Fibroblast of lung (primary cell): Measurements from ENCODE around the gene RIMS1. TPM values are rescaled to one million over a fixed set of nuclear protein-coding genes. Genes with fewer than 3 reads are reported as not detected.
"Not testable (repeated sequence)": the region's sequence is repeated elsewhere in the genome, so short reads cannot be mapped to it uniquely, and the experiment has no call there.

Source experiments
- DNase-seq, 2 donors: peaks; one replicate each; pipeline versions ENCODE4 v3.0.0 to v3.0.0-alpha.2; 2010; ENCODE audit warnings: low read depth in 2 of 2
- H2AFZ ChIP-seq: 2 replicates; pipeline ENCODE4 v1.5.1; 2012; ENCODE audit warnings: low read length, control low read depth, inconsistent platforms
- H3K27ac ChIP-seq: 2 replicates; pipeline ENCODE4 v1.5.1; 2011; ENCODE audit warnings: low read length, control low read depth; ENCODE audit not compliant: insufficient read depth
- H3K27me3 ChIP-seq: 2 replicates; pipeline ENCODE4 v1.5.1; 2011; ENCODE audit warnings: mild to moderate bottlenecking, low read length; ENCODE audit not compliant: control insufficient read depth, insufficient read depth
- H3K36me3 ChIP-seq: 2 replicates; pipeline ENCODE4 v1.5.1; 2011; ENCODE audit warnings: low read length; ENCODE audit not compliant: control insufficient read depth, insufficient read depth
- H3K4me1 ChIP-seq: 2 replicates; pipeline ENCODE4 v1.5.1; 2011; ENCODE audit warnings: low read length; ENCODE audit not compliant: control insufficient read depth, insufficient read depth; ENCODE audit errors: extremely low read depth
- H3K4me2 ChIP-seq: 2 replicates; pipeline ENCODE4 v1.5.1; 2011; ENCODE audit warnings: low read length, control low read depth; ENCODE audit not compliant: insufficient read depth; ENCODE audit errors: extremely low read depth
- H3K4me3 ChIP-seq, 4 experiments: fragments of 200-600 bp in 1 of 4; sonication (generic) in 1 of 4; replicated peaks in 1 of 4; 2 replicates each; pipeline ENCODE4 v1.5.1; 2011 to 2016; ENCODE audit warnings: low read length in 4 of 4, low read depth in 3 of 4, mild to moderate bottlenecking in 3 of 4, control low read depth in 2 of 4, inconsistent platforms in 1 of 4, mixed read lengths in 1 of 4; ENCODE audit not compliant: insufficient read depth in 1 of 4; ENCODE audit errors: control extremely low read depth in 1 of 4
- H3K79me2 ChIP-seq: 2 replicates; pipeline ENCODE4 v1.5.1; 2012; ENCODE audit warnings: mild to moderate bottlenecking, low read length, inconsistent platforms; ENCODE audit not compliant: control insufficient read depth, insufficient read depth
- H3K9ac ChIP-seq: 2 replicates; pipeline ENCODE4 v1.5.1; 2011; ENCODE audit warnings: mild to moderate bottlenecking, low read length, control low read depth; ENCODE audit not compliant: insufficient read depth
- H3K9me3 ChIP-seq: 2 replicates; pipeline ENCODE4 v1.5.1; 2012; ENCODE audit warnings: low read depth, low read length; ENCODE audit not compliant: control insufficient read depth, insufficient read depth
- H4K20me1 ChIP-seq: 2 replicates; pipeline ENCODE4 v1.5.1; 2011; ENCODE audit warnings: low read length; ENCODE audit not compliant: control insufficient read depth, insufficient read depth; ENCODE audit errors: extremely low read depth
- CTCF ChIP-seq, 2 donors: IDR thresholded peaks in 1 of 2; conservative IDR thresholded peaks in 1 of 2; 1 replicate in 1 of 2; 2 replicates in 1 of 2; pipeline ENCODE4 v1.5.1; 2011 to 2012; ENCODE audit warnings: low read length in 2 of 2, control low read depth in 1 of 2, inconsistent platforms in 1 of 2, low read depth in 1 of 2, mild to moderate bottlenecking in 1 of 2
- EZH2 ChIP-seq: IDR thresholded peaks from 2 replicates; pipeline ENCODE4 v1.5.1; 2012; ENCODE audit warnings: low read length, control low read depth, mild to moderate bottlenecking; ENCODE audit errors: missing control alignments
- polyA plus RNA-seq, 2 donors: library from polyadenylated mRNA; depleted of rRNA in 1 of 2; stranded (reverse) in 1 of 2; unstranded in 1 of 2; fragments of >200 nt; gene quantifications; 2 replicates each; pipeline ENCODE4 v1.2.1, GENCODE V29; 2011 to 2012; ENCODE audit warnings: missing spikeins in 1 of 2
- total RNA-seq: library from RNA; depleted of rRNA; stranded (reverse); fragments of >200 nt; gene quantifications from 2 replicates; pipeline ENCODE4 v1.2.1, GENCODE V29; 2014

RIMS1 gene
- total and polyA plus RNA-seq, 2 donors (not counting 1 experiment from before 2014, with no cell fraction given): 1.1 to 2.3 TPM

- no peaks in the 10 kb centered on the region for H3K4me1 ChIP-seq
- H3K27me3 ChIP-seq: no peaks in the 10 kb centered on the region
- DNase-seq: no peak
These were observed 111.0 kb downstream of the RIMS1 start for GRCh38 chr6:71997341-71997740.

GRCh38 chr6:72002415-72002814, 116.1 kb downstream of the RIMS1 start:
- Histone ChIP-seq H3K79me2 (no peaks in the 10 kb centered on the region), H3K9ac (no peak overlapping the region), H3K4me1 (no peaks in the 10 kb centered on the region), H3K27me3 (no peaks in the 10 kb centered on the region), H3K27ac (no peak overlapping the region), H4K20me1 (no peaks in the 10 kb centered on the region), H2AFZ (no peak overlapping the region), H3K4me3 (no peak overlapping the region), H3K9me3 (no peaks in the 10 kb centered on the region), H3K4me2 (no peak overlapping the region), H3K36me3 (no peaks in the 10 kb centered on the region)
- TF ChIP-seq EZH2 (no peak), CTCF (conservative IDR thresholded peaks at IDR 0.05 in 1 of 2, IDR thresholded peaks at IDR 0.05 in 1 of 2; ENCODE audit: low read depth in 1 of 2, low read length in 2 of 2) (no peak)
- DNase-seq: no peak

More at GRCh38 chr6:71997341-71997740, 111.0 kb downstream of the RIMS1 start:
- no peaks in the 10 kb centered on the region for H3K79me2 ChIP-seq
- H3K9me3 ChIP-seq: no peaks in the 10 kb centered on the region
- no peak overlapping the region for H3K4me2 ChIP-seq
- no peaks in the 10 kb centered on the region for H3K36me3 ChIP-seq
- no peaks in the 10 kb centered on the region for H4K20me1 ChIP-seq
- H3K4me3 ChIP-seq: no peak overlapping the region
- H3K27ac ChIP-seq: no peak overlapping the region
- H2AFZ ChIP-seq: no peak overlapping the region
- TF ChIP-seq EZH2 (no peak), CTCF (conservative IDR thresholded peaks at IDR 0.05 in 1 of 2, IDR thresholded peaks at IDR 0.05 in 1 of 2; ENCODE audit: low read depth in 1 of 2, low read length in 2 of 2) (no peak)
- H3K9ac ChIP-seq: no peak overlapping the region

GRCh38 chr6:72006591-72006990, 120.2 kb downstream of the RIMS1 start:
- not testable (repeated sequence) for DNase-seq, H3K79me2 ChIP-seq, H3K4me3 ChIP-seq, H3K4me2 ChIP-seq, H3K27ac ChIP-seq, H3K27me3 ChIP-seq, H3K9ac ChIP-seq, H3K4me1 ChIP-seq, H3K9me3 ChIP-seq, H4K20me1 ChIP-seq, H2AFZ ChIP-seq, H3K36me3 ChIP-seq
